ENCODE measurements around the gene ZNF407.

DNA sequence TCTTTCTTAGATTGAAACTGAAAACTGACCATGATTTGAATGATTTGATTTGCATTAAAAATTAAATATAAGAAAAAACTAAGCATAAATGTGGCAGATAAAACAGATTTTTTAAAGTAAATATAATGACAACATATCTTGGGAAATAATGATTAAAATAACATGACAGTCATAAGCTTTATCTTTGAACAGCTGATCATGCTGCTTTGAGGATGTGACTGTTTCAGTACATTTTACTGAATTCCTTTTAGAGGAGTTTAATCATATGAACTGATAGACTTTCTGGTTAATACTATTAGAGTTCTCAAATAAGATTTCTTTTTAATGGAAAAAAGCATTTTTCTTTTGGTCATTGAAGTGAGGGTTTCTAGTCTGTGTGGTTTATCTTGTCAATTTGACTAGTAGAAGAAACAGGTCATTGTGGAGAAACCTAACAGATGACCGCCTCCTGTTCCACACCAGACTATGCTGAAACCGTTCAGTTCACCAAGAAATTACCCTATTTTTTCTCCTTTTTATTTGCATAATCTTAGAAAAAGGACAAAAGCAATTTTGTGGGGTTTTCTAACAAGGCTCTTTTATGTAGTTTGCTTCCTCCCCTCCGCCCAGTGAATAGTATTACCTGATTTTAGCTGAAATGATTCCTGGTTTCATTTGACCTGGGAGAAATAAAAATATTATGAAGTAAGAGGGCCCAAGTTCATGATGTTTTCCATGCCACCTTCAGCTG, 349.1 kb downstream of the ZNF407 start:
- TF ChIP-seq POLR2A (IDR thresholded peaks at IDR 0.05) (no peak), CTCF (IDR thresholded peaks at IDR 0.05) (no peak)
